Heart left ventricle (tissue), 16 donors: ENCODE data around the gene PRKCA. TPM values are rescaled to one million over a fixed set of nuclear protein-coding genes. Genes with fewer than 3 reads are reported as not detected.
"Not testable (repeated sequence)": the region's sequence is repeated elsewhere in the genome, so short reads cannot be mapped to it uniquely, and the experiment has no call there.

ENCODE experiments used
- ATAC-seq, 4 donors: fragments of 200-7000 bp; cut with Tn5 transposase; one replicate each; pipeline ENCODE4 v1.9.1; 2020 to 2022; ENCODE audit warnings: moderate library complexity in 4 of 4, mild to moderate bottlenecking in 3 of 4, moderate number of reproducible peaks in 1 of 4
- DNase-seq, 5 donors: peaks; one replicate each; pipeline ENCODE4 v3.0.0-alpha.2; 2020
- H3K27ac ChIP-seq, 12 donors: fragments of 200-600 bp; sonication (generic) in 4 of 12; one replicate each; pipeline versions ENCODE4 v1.5.0 to v1.8.0; 2016 to 2022; ENCODE audit warnings: mild to moderate bottlenecking in 2 of 12
- H3K27me3 ChIP-seq, 9 donors: fragments of 200-600 bp; sonication (generic) in 2 of 9; one replicate each; pipeline versions ENCODE4 v1.5.1 to v1.8.0; 2016 to 2022; ENCODE audit warnings: mild to moderate bottlenecking in 3 of 9
- H3K36me3 ChIP-seq, 9 donors: fragments of 200-600 bp; sonication (generic) in 2 of 9; one replicate each; pipeline versions ENCODE4 v1.5.0 to v1.8.0; 2018 to 2022; ENCODE audit warnings: mild to moderate bottlenecking in 2 of 9
- H3K4me1 ChIP-seq, 12 donors: fragments of 200-600 bp; sonication (generic) in 4 of 12; one replicate each; pipeline versions ENCODE4 v1.5.0 to v1.8.0; 2016 to 2022; ENCODE audit warnings: mild to moderate bottlenecking in 3 of 12
- H3K4me3 ChIP-seq, 12 donors: fragments of 200-600 bp; sonication (generic) in 4 of 12; one replicate each; pipeline versions ENCODE4 v1.5.0 to v1.8.0; 2017 to 2022; ENCODE audit warnings: mild to moderate bottlenecking in 9 of 12, moderate library complexity in 4 of 12
- H3K9me3 ChIP-seq, 12 donors: fragments of 200-600 bp; sonication (generic) in 4 of 12; one replicate each; pipeline versions ENCODE4 v1.5.0 to v1.8.0; 2016 to 2022; ENCODE audit warnings: mild to moderate bottlenecking in 1 of 12
- CTCF ChIP-seq, 12 donors: fragments of 200-600 bp; sonication (generic) in 4 of 12; IDR thresholded peaks; one replicate each; pipeline versions ENCODE4 v1.5.0 to v1.8.0; 2018 to 2022; ENCODE audit warnings: antibody characterized with exemption in 12 of 12, mild to moderate bottlenecking in 5 of 12
- POLR2A ChIP-seq, 2 donors: fragments of 450-650 bp; IDR thresholded peaks; one replicate each; pipeline ENCODE4 v1.6.1; 2017; ENCODE audit warnings: antibody characterized with exemption in 2 of 2, mild to moderate bottlenecking in 2 of 2, moderate library complexity in 2 of 2
- WGBS, 4 donors: extraction: QIAGEN DNeasy Blood & Tissue Kit in 2 of 4; methylation state at CpG; one replicate each; pipeline versions ENCODE4 v1.1.5 to v1.1.7; 2013 to 2018; 5-methylcytosine and 5-hydroxymethylcytosine counted together
- intact Hi-C, 10 donors: fragments of 100-400 bp; cut with DNase I; formaldehyde crosslinking; loops; one replicate each; pipeline versions ENCODE4 v1.11.1 to v1.14.2; 2022
- polyA plus RNA-seq, 2 donors: library from polyadenylated mRNA; stranded (reverse); fragments of 200-250 nt; gene quantifications; one replicate each; pipeline ENCODE4 v1.2.3, GENCODE V29; 2013
- total RNA-seq, 9 donors: library from RNA; depleted of rRNA in 2 of 9; stranded (reverse); fragments of >200 nt in 2 of 9; fragmentation: NEBNext Ultra II Directional in 3 of 9; extraction: Animal tissue kit (Norgen Biotek cat#: 25700) in 3 of 9; gene quantifications; one replicate each; pipeline versions ENCODE4 v1.1.0 to v1.2.4, GENCODE V29; 2016 to 2023
- donor health status: ischemic (EF 13 %, LVEDD 7.1; RV severe dilation, severe dysfunction).
- donor health status: healthy with polysubstance abuse.
- donor health status: DM: no; HTN: yes; CAD: no.
- donor health status: DM: no; HTN: no; CAD: no.
- donor health status: ischemic (EF 25% LVEDD 6.9; RV normal size, moderate dysfunction).
- donor health status: ischemic (EF 25% LVEDD 5.7; RV mildly dilated, moderate dysfunction).
- donor health status: healthy.
- donor health status: DM: yes; HTN: yes; CAD: no.
- donor health status: ischemic (EF 35%, LVEDD 5.7; RV mildly dilated, moderate dysfunction).
- donor health status: nonischemic (EF 11% LVEDD 7.7; RV severe dilation, severe dysfunction).
- donor health status: DM: yes; HTN: yes; CAD: no.
- donor health status: PGD.
- donor health status: ischemic (EF 29% LVEDD 5.4; RV normal size, mild dysfunction).
- donor health status: nonischemic (EF 23%, LVEDD 6.1; RV moderate dilation, normal function).

Gene PRKCA
- total and polyA plus RNA-seq, 11 donors, result 3.4 to 26.8 (median 11.4) TPM

- Histone ChIP-seq H3K4me1 (peaks cover 0 to 26% (median 3%) of the 10 kb centered on the region in 12 donors), H3K4me3 (no peak overlapping the region), H3K9me3 (no peaks in the 10 kb centered on the region), H3K36me3 (no peaks in the 10 kb centered on the region), H3K27me3 (no peaks in the 10 kb centered on the region), H3K27ac (no peak overlapping the region)
- intact Hi-C loops, result loop anchor here in 5 of 10 donors (10.0 kb wide), 3 partner anchors 273 to 583 kb away; no protein-coding TSS in a partner anchor
- DNase-seq, result no peak
- TF ChIP-seq CTCF (IDR thresholded peaks at IDR 0.05) (no peak), POLR2A (IDR thresholded peaks at IDR 0.05) (no peak)
- WGBS, 4 donors, result 85 to 88% (median 86%) methylated on average over 8 of the region's 8 CpGs
- ATAC-seq, result no peak
These were observed 409.0 kb downstream of the PRKCA start for GRCh38 chr17:66711401-66711800.

GRCh38 chr17:66711881-66712321 lies 409.5 kb downstream of the PRKCA start:
- no peak for TF ChIP-seq CTCF (IDR thresholded peaks at IDR 0.05)
- TF ChIP-seq POLR2A (IDR thresholded peaks at IDR 0.05), result no peak
- ATAC-seq, result no peak
- DNase-seq, result no peak
- no peaks in the 10 kb centered on the region for H3K36me3 ChIP-seq
- H3K27me3 ChIP-seq, result no peaks in the 10 kb centered on the region
- no peak overlapping the region for H3K27ac ChIP-seq
- no peaks in the 10 kb centered on the region for H3K9me3 ChIP-seq
- intact Hi-C loops, result loop anchor here in 5 of 10 donors (10.0 kb wide), 3 partner anchors 273 to 583 kb away; no protein-coding TSS in a partner anchor
- H3K4me3 ChIP-seq, result no peak overlapping the region
- 54 to 73% (median 67%) methylated on average over 2 of the region's 2 CpGs for WGBS, 4 donors
- peaks cover 0 to 26% (median 3%) of the 10 kb centered on the region in 12 donors for H3K4me1 ChIP-seq

GRCh38 chr17:66712453-66712852 lies 410.0 kb downstream of the PRKCA start:
- Histone ChIP-seq H3K27me3 (no peaks in the 10 kb centered on the region), H3K36me3 (no peaks in the 10 kb centered on the region), H3K27ac (no peak overlapping the region), H3K4me1 (peaks cover 0 to 26% (median 3%) of the 10 kb centered on the region in 12 donors), H3K9me3 (no peaks in the 10 kb centered on the region), H3K4me3 (no peak overlapping the region)
- 58 to 84% (median 78%) methylated on average over 3 of the region's 3 CpGs for WGBS, 4 donors
- TF ChIP-seq POLR2A (IDR thresholded peaks at IDR 0.05) (no peak), CTCF (IDR thresholded peaks at IDR 0.05) (no peak)
- ATAC-seq (no peak), DNase-seq (no peak)
- intact Hi-C loops, result loop anchor here in 5 of 10 donors (10.0 kb wide), 3 partner anchors 272 to 582 kb away; no protein-coding TSS in a partner anchor

GRCh38 chr17:66713021-66713532 lies 410.7 kb downstream of the PRKCA start:
- not testable (repeated sequence) for DNase-seq, H3K4me3 ChIP-seq, H3K27me3 ChIP-seq, H3K36me3 ChIP-seq, H3K9me3 ChIP-seq, ATAC-seq, H3K27ac ChIP-seq
- 88 to 95% (median 93%) methylated on average over 13 of the region's 13 CpGs for WGBS, 4 donors
- intact Hi-C loops, result loop anchor here in 5 of 10 donors (10.0 kb wide), 3 partner anchors 272 to 582 kb away; no protein-coding TSS in a partner anchor
- H3K4me1 ChIP-seq, result peaks cover 0 to 26% (median 3%) of the 10 kb centered on the region in 12 donors
